HepG2 (cell line): ENCODE data around the gene MYOF.

Source experiments
- EZH2 ChIP-seq: conservative IDR thresholded peaks from 2 replicates; pipeline ENCODE4 v1.6.1; 2012; ENCODE audit warnings: mild to moderate bottlenecking, low read depth, low read length, moderate library complexity
- JUN ChIP-seq: sonication (generic); formaldehyde crosslinking; IDR thresholded peaks from 2 replicates; pipeline ENCODE4 v1.4.0; 2020; ENCODE audit warnings: mild to moderate bottlenecking, missing genetic modification reagents
- MTF2 ChIP-seq: sonication (generic); formaldehyde crosslinking; IDR thresholded peaks from 2 replicates; pipeline ENCODE4 v1.5.0; 2020; ENCODE audit warnings: missing genetic modification reagents, borderline replicate concordance
- NR3C1 ChIP-seq: sonication (generic); formaldehyde crosslinking; IDR thresholded peaks from 2 replicates; pipeline ENCODE4 v1.4.0; 2020; ENCODE audit warnings: missing genetic modification reagents
- SYNCRIP ChIP-seq: fragments of 200-400 bp; formaldehyde crosslinking; IDR thresholded peaks from 2 replicates; pipeline ENCODE4 v1.6.1; 2018; ENCODE audit warnings: mild to moderate bottlenecking, low read depth, low read length; ENCODE audit not compliant: insufficient read depth
- TBP ChIP-seq: sonication (generic); formaldehyde crosslinking; IDR thresholded peaks from 2 replicates; pipeline ENCODE4 v1.5.0; 2020; ENCODE audit warnings: missing genetic modification reagents
- ZNF484 ChIP-seq: sonication (generic); formaldehyde crosslinking; IDR thresholded peaks from 2 replicates; pipeline ENCODE4 v1.5.1; 2020; ENCODE audit warnings: mild to moderate bottlenecking, low read depth, missing genetic modification reagents, borderline replicate concordance
- ZNF629 ChIP-seq: sonication (generic); formaldehyde crosslinking; conservative IDR thresholded peaks from 2 replicates; pipeline ENCODE4 v1.5.0; 2020; ENCODE audit warnings: missing genetic modification reagents
- TF ChIP-seq, protein P1 (sequence below), 2 experiments: IDR thresholded peaks; 2 replicates each; pipeline ENCODE4 v1.6.1; 2011 to 2012; ENCODE audit warnings: low read length in 2 of 2, borderline replicate concordance in 1 of 2, low read depth in 1 of 2, mild to moderate bottlenecking in 1 of 2, moderate library complexity in 1 of 2
- TF ChIP-seq, protein P2 (sequence below): sonication (generic); formaldehyde crosslinking; IDR thresholded peaks from 2 replicates; pipeline ENCODE4 v1.9.0; 2021; ENCODE audit warnings: missing genetic modification reagents, borderline replicate concordance
- TF ChIP-seq, protein P3 (sequence below): IDR thresholded peaks from 2 replicates; pipeline ENCODE4 v1.6.1; 2012; ENCODE audit warnings: low read depth, low read length, improper control_type of control experiment

DNA sequence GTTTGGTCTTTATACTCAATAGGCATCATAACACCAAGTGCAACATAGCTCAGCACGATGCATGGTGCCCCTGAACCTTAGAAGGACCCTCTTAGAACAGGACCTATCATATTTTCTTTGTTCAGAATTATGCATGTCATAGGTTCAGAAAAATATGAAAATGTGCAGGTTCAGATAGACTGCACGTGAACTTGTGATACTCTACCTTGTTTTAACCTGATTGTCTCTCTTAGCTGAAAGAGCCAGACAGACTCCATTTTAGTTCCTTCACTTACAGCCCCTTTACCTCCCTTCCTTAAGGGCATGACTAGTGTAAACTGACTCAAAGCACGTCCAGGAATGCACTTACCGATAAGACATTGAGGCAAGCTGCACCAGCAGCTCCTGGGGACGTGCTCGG, 35.1 kb downstream of the MYOF start:
- TF ChIP-seq SYNCRIP (no peak), ZNF629 (CRISPR knock-in tag) (no peak), TBP (CRISPR knock-in tag) (no peak), JUN (CRISPR knock-in tag) (no peak), MTF2 (CRISPR knock-in tag) (no peak), EZH2 (no peak), ZNF484 (CRISPR knock-in tag) (no peak), NR3C1 (no peak)
- TF ChIP-seq, protein P1, sequence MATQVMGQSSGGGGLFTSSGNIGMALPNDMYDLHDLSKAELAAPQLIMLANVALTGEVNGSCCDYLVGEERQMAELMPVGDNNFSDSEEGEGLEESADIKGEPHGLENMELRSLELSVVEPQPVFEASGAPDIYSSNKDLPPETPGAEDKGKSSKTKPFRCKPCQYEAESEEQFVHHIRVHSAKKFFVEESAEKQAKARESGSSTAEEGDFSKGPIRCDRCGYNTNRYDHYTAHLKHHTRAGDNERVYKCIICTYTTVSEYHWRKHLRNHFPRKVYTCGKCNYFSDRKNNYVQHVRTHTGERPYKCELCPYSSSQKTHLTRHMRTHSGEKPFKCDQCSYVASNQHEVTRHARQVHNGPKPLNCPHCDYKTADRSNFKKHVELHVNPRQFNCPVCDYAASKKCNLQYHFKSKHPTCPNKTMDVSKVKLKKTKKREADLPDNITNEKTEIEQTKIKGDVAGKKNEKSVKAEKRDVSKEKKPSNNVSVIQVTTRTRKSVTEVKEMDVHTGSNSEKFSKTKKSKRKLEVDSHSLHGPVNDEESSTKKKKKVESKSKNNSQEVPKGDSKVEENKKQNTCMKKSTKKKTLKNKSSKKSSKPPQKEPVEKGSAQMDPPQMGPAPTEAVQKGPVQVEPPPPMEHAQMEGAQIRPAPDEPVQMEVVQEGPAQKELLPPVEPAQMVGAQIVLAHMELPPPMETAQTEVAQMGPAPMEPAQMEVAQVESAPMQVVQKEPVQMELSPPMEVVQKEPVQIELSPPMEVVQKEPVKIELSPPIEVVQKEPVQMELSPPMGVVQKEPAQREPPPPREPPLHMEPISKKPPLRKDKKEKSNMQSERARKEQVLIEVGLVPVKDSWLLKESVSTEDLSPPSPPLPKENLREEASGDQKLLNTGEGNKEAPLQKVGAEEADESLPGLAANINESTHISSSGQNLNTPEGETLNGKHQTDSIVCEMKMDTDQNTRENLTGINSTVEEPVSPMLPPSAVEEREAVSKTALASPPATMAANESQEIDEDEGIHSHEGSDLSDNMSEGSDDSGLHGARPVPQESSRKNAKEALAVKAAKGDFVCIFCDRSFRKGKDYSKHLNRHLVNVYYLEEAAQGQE (IDR thresholded peaks at IDR 0.05; ENCODE audit: borderline replicate concordance in 1 of 2, low read depth in 1 of 2, low read length in 2 of 2) = no peak
- TF ChIP-seq, protein P2, sequence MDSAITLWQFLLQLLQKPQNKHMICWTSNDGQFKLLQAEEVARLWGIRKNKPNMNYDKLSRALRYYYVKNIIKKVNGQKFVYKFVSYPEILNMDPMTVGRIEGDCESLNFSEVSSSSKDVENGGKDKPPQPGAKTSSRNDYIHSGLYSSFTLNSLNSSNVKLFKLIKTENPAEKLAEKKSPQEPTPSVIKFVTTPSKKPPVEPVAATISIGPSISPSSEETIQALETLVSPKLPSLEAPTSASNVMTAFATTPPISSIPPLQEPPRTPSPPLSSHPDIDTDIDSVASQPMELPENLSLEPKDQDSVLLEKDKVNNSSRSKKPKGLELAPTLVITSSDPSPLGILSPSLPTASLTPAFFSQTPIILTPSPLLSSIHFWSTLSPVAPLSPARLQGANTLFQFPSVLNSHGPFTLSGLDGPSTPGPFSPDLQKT = no peak
- TF ChIP-seq, protein P3, sequence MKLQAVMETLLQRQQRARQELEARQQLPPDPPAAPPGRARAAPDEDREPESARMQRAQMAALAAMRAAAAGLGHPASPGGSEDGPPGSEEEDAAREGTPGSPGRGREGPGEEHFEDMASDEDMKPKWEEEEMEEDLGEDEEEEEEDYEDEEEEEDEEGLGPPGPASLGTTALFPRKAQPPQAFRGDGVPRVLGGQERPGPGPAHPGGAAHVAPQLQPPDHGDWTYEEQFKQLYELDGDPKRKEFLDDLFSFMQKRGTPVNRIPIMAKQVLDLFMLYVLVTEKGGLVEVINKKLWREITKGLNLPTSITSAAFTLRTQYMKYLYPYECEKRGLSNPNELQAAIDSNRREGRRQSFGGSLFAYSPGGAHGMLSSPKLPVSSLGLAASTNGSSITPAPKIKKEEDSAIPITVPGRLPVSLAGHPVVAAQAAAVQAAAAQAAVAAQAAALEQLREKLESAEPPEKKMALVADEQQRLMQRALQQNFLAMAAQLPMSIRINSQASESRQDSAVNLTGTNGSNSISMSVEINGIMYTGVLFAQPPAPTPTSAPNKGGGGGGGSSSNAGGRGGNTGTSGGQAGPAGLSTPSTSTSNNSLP = no peak
